Activated CD4-positive, CD25-positive, alpha-beta regulatory T cell treated with anti-CD3 and anti-CD28 coated beads, Interleukin-2, amount 50 U/mL, for 24 hours (primary cell): Measurements from ENCODE around the gene ENGASE.

Experiments
- ATAC-seq, 2 donors: fragments of 150-1000 bp; cut with Tn5 transposase; one replicate each; pipeline ENCODE4 v1.10.0; 2021; ENCODE audit warnings: mild to moderate bottlenecking in 1 of 2, moderate library complexity in 1 of 2

Gene ENGASE

DNA sequence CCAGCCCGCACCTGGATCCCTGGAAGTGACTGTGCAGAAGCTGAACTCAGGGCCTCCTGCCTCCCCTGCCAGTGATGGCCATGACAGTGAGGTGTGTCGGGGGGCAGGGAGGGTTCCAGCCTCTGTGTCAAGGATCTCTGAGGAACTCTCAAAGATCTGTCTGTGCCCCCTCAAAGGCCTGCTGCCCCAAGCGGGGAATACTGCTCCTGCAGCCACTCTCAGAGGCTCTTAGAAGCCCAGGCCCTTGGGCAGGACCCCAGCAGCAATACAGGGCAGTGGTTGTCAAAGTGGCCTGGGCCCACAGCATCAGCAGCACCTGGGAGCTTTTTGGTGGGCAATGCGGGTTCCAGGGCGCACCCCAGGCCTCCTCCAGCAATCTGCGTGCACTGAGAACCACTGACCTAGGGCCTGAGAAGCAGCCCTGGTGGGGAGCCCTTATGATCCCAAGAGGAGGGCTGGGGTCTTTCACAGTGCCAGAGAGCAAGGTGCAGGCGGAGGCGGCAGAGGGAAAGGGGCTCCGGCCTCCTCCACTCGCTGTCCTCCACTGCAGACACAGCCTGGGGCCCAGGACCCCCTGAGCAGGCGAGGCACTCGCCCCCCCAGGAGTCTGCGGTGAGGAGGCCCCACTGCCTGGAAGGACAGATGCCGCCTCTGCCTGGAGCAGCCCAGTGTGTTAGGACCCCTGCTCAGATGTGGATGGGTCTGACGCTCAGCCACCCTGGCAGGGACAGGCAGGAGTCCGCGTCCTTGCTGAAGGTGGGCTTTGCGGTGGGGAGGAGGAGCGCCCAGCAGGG lies 42.1 kb downstream of the ENGASE start:
- no peak for ATAC-seq

DNA sequence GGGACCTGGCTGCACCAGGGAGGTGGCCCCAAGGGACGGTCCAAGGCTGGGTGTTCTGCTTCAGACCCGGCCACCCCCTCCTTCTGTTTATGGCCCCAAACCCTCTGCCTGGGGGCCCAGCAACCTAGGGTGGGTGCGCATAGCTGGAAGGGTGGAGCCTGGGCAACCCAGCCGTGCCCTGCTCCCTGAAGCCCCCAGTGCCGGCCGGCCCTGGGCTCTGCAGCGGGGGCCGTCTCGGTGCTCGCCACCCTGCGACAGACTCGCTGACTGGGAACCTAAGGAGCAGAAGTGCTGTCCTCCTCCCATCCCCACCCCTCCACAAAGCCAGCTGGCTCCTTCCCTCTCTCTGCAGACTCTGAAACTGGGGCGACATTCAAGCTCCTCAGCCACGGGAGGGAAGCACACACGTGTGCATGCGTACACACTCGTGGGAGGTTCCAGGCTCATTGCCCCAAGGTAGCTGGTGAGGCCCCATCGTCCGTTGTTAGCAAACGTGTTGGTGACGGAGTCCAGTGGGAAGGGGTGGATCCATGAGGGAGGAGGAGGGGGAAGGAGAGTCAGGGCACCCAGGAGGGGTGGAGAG lies 43.4 kb downstream of the ENGASE start:
- no peak for ATAC-seq

DNA sequence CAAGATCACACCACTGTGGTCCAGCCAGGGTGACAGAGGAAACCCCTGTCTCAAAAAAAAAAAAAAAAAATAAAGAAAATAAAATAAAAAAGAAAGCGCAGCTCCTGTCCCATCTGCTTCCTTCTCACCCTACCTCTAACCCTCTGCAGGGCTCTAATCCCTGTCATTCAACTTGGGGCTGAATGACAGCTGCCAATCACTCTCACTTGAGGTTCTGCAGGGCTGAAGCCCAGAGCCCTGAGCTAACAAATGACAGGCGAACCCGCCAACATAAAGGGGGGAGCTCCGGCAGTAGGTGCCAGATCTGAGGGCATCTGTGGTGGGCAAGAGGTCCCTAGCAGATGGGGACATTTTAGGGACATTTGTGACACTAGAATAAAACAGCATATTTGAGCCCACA lies 44.3 kb downstream of the ENGASE start:
- no peak for ATAC-seq

DNA sequence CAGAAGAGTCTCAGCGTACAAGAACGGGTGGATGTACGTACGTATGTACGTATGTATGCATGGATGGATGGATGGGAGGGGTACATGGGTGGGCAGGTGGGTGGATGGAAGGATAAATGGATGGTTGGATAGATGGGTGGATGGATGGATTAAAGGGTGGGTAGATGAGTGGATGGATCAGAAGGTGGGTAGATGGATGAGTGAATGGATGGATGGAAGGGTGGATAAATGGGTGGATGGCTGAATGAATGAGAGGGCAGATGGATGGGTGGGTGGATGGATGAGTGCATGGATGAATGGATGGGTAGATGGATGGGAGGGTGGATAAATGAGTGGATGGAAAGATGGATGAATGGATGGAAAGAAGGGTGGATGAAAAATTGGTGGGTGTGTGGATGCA lies 45.6 kb downstream of the ENGASE start:
- no peak for ATAC-seq

DNA sequence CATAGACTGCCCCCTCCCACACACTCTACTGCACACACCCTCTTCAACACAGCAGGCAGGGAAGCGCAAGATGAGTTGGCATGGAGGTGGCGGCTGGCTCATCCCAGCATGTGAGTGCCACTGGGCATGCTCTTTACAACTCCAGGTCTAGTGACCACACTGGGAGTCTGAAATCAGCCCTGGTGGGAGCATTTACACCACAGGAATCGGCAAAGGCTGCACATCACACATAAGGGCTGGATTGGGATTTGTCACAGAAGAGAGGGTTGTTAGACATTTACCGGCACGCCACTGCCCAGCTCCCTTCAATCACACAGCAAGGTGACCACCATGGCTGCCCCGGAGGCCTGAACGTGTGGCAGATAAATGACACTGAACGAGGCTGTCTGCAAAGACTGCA lies 49.4 kb downstream of the ENGASE start:
- no peak for ATAC-seq

DNA sequence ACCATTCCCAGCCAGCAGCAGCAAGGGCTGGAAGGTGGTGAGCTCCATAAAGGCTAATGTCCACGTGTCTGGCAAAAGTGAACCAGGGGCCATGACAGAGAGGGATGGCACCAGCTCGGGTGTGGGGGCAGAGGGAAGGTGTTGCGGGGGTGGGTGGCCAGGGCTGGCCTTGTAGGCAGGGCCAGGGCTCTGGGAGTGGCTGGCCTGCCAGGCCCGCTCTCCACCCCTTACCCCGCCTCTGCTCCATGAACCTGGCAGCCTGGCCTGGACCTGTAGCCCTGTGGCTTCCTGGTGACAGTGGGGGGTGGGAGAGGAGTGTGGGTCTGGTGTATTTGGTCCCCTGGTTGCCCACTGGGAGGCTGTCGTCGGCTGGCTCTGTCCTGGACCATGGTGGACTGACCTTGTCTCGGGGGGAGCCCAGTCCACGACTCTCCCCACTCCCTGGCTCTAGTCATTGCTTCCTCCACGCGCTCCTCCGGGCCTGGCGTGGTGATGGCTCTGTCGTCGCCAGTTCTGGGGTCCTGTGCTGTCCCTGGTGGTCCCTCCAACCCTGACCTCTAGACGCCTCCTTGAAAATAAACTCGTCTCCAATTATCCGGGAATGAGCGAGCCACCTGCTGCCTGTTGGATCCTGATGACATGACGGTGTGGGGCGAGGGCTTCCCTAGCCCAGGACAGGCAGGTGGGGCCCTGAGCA lies 50.0 kb downstream of the ENGASE start:
- ATAC-seq = no peak

DNA sequence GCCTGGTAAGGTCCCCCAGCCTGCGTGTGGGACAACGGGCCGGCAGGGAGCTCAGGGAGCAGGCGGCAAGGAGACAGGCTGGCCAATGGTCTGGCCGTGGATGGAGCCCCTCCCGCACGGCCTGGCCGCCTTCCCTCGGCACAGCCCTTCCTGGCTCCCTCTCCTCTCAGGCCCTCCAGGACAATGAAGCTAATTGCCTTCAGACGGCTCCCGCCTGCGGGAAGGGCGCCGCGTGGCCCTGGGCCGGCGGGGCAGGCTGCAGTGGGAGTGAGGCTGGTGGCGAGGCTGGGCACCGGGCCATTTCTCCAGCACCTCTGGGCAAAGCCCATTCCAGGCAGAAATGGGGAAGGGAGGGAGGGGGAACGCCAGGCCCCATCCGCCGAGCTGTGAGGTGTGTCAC lies 50.9 kb downstream of the ENGASE start:
- ATAC-seq = no peak

DNA sequence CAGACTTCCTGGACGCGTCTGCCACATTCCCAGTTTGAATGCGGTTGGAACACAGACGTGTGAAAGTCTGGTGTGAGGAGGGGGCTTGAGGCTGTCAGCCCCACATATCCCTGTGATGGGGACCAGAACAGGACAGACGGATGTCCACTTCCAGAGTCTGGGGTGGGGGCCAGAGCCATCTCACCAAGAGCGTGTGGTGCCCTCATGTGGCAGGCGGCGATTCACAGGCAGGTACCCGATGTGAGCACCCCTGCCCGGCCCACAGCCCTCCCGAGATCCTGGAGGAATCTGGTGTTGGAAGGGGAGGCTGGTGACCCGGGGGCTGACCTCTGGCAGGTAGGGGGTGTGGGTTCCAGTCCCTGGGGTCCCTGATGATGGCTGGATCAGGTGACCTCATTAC lies 51.5 kb downstream of the ENGASE start:
- ATAC-seq = no peak

DNA sequence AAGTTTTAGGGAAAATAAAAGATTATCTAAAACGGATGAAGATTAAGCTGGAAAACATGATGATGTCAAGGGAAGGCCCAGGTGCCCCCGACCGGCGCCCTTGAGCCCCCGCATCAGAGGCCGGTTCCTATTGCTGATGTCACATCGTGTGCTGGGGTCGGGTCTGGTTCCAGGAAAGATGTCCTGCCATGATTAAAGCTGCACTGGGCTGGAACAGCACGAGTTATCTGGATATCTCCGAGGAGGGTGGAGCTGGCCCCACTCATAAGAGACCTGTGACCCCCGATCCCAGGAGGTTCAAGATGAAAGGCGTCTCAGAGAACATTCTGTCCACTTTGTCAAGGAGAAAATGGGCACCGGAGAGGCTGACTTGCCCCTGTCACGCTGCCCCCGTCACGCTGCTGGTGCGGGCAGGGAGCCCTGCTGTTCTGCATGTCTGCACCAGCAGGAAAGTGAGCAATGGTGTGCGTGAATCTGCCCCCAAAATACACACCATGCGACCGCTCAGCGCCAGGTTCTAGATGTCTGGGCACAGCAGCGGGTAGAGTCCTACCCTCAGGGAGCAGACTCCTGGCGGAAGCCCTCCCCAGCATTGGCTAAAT lies 53.0 kb downstream of the ENGASE start:
- no peak for ATAC-seq

DNA sequence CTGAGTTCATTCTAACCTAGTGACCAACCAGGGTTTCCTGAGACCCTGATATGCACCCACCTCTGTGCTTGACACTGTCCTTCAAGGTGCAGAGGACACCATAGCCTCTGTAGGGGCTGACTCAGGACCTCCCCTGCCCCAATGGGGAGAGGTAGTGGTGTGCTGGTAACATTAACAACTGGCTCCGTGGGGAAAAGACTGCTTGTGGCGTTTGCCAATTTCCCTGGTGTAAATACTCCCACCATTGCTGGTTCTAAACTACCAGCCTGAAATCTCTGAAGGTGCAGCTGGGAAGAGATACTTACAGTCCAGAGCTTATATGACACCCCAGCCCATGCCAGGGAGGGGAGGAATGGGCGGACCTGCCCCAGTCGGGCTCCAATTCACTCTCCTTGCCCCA lies 54.9 kb downstream of the ENGASE start:
- ATAC-seq = no peak

DNA sequence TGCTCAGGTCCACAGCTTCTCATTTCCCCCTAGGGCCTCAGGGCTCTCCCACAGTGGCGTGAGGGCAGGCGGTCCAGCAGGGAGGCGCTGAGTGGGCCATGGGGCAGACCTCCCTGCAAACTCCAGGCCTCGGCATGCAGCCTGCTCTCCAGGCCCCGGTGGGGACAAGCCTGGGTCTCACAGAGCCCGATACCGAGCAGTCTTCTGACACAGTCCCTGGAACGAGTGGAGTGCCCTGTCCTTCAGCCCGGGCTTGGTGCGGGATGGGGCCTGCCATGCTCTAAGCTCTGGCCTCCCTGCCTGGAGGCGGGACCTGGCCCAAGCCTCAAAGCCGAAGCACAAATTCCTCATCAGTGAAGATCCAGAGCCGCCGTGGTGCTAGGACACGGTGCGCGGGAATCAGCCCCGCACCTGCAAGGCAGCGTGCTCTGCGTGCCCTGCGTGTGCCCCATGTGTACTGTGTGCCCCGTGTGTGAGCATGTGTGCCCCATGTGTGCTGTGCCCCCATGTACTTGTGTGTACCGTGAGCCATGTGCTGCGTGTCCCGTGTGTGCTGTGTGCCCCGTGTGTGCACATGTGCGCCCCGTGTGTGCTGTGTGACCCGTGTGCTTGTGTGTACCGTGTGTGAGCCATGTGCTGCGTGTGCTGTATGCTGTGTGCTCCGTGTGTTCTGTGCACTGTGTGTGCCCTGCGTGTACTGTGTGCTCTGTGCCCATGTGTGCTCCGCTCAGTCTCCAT lies 56.1 kb downstream of the ENGASE start:
- no peak for ATAC-seq

DNA sequence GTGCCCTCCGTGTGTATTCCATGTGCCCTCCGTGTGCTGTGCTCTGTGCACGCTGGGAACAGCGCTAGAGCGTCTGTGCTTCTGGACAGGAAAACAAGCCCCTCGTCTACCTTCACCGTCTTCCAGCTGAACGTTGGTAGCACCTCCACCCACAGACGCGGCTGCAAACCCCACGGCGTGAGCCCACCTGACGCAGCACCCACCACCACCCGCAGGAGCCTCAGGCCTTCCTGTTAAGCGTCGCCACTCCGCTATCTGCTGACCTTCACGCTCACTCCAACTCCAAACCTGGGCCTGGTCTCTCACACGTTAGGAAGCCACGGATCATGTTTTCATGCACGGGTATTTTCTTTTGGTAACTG lies 56.6 kb downstream of the ENGASE start:
- no peak for ATAC-seq

DNA sequence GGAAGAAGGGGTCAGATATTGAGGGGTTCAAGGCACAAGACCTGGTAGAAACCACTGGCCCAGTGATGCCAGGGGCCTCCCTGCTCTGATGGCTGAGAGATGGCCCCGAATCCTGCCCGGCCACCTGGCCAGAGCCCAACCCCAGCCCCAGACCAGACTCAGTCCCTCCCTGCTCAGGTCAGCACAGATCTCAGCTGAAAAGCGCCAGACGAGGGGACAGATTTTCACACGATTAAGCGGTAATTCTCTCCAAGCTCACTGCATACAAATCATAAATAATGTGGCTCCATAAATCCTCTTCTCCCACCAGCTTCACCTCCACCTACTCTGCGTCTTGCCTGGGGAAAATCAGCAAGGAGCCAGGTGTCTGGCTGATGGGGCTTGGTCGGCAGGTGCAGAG lies 57.1 kb downstream of the ENGASE start:
- ATAC-seq = no peak

DNA sequence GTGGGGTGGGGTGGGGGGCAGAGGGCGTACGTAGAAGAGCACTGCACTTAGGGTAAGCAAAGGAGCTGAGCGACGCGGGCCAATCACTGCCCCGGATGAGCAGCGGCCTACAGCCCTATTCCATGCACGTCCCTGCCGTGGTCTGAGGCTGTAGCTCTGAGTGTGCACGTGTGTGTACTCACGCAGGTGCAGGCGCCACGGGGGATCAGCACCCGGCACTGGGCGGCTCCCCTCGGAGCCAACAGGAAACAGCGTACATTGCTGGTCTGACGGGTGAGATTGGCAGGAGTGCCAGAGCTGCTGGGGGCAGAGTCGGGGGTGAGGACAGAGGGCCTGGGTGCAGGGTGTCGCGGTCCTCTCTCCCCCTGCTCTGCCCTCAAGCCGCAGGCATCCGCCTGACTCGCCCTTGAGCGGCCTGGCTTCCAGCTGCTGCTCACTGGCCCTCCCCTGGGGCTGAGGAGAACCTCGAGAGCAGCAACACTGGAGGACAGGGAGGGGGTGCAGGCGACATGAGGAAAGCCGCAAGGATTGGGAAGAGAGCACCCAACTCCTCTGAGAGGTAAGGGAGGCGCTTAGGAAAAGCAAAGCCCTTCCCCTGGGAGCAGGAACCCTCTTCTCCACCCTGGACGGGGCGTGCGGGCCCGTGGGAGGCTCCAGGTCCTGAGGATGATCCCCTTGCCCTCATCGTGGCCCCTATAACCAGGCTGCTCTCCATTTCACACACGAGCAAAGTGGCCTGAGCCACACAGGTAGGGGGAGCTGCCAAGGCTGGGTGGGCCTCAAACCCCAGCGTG lies 57.8 kb downstream of the ENGASE start:
- no peak for ATAC-seq

DNA sequence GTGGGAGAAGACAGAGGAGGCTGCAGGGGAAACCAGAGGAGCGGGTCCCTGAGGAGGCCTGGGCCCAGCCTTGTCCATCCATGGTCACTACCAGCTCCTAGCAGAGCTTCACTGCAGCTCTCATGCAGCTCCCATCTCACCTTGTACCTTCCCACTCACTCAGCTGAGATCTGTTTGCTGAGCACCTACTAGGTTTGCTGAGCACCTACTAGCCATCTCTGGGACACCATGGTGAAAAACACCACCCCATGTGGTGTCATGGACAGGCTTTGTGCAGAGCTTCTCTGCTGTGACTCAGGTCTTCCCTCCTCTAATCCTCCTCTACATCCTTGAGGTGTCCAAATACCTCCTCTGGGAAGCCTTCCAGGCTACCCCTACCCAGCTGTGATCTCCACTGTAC lies 58.6 kb downstream of the ENGASE start:
- ATAC-seq = no peak

DNA sequence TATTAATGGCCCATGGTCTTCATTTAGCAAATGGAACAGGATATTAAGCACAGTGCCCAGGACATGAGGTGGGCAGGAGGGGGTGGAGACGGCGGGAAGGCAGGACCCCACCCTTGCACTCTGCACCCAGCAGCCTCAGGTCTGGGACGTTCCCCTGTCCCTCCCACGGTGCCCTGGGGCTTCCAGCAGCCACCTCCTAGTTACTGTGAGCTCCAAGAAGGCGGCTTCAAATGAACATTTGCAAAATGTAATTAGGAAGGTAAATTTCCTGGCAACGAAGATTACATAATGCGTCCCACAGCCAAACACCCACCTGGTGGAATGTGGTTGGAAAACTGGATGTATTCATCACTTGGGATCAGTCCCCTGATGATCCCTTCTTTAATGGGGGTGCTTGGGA lies 59.4 kb downstream of the ENGASE start:
- no peak for ATAC-seq

DNA sequence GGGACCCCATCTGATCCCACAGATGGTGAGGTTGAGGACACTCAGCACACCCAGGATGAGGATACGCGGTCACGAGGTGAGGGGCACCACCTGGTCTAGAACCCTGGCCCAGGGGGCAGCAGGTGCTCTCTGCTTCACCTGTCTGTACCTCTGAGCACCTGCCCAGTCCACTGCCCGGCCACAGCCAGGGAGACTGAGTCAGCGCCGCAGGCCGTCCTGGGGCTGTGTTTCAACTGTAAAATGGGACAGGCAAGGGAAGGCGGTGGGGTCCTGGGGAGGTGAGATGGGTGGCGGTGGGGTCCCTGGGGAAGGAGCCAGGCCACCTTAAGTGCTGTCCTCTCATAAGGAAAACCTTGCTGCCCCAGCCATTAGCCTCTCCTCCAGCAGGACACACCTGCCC lies 60.4 kb downstream of the ENGASE start:
- no peak for ATAC-seq

DNA sequence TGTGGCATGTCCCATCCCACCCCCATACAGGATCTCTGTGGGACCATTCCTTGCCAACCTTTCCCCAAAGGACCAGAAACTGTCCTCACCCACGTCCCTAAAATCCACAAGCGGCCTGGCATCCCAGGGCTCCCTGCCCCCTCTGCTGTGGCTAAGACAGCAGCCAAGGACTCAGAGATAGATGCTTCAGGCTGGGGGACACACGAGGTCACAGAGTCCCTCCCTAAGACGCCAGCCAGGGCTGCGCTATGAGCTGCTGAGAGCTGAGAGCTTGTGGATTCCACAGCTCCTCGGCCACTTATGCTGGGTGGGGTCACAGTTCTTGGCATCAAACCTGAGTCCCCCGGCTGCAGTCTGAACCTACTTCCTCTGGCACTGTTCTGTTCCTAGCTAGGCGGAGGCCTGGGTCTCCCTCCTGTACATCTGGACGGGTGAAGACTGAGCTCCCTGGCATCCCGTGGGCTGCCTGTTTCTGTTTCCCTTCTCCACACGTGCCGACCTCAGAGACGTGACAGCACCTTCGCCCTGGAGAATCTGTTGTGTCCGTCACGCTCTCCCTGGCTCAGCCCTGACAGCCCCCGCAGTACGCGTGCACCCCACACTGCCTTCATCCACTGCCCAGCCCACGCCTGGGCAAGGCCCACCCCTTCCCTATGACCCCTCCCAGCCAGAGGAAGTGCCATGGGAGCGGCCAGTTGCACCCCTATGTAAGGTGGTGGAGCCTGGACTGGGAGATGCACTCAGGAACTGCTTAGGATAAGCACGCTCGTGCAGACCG lies 61.2 kb downstream of the ENGASE start:
- ATAC-seq = no peak
